NCI-H345 (cell line): ENCODE measurements around the gene MYO18B.

ENCODE experiments used
- DNase-seq: peaks from one replicate; lab custom pipeline; 2025; lab: John Stamatoyannopoulos, UW

Gene MYO18B

GRCh38 chr22:25712661-25713400, 29.2 kb upstream of the MYO18B start:
- DNase-seq: no peak

- no peak for DNase-seq
Observed at GRCh38 chr22:25714070-25714469, 27.9 kb upstream of the MYO18B start.

- no peak for DNase-seq
Observed at GRCh38 chr22:25714739-25715138, 27.2 kb upstream of the MYO18B start.

- no peak for DNase-seq
Observed at GRCh38 chr22:25716637-25717036, 25.4 kb upstream of the MYO18B start.

GRCh38 chr22:25718135-25718840, 23.7 kb upstream of the MYO18B start:
- no peak for DNase-seq

- no peak for DNase-seq
Observed at GRCh38 chr22:25722223-25722622, 19.8 kb upstream of the MYO18B start.

GRCh38 chr22:25722626-25723025, 19.4 kb upstream of the MYO18B start:
- DNase-seq: no peak

GRCh38 chr22:25726241-25726640, 15.7 kb upstream of the MYO18B start:
- DNase-seq: no peak

GRCh38 chr22:25728071-25728470, 13.9 kb upstream of the MYO18B start:
- peak; percentile 2 for DNase-seq

GRCh38 chr22:25729016-25729995, 12.7 kb upstream of the MYO18B start:
- DNase-seq: no peak

GRCh38 chr22:25735650-25736049, 6.3 kb upstream of the MYO18B start:
- no peak for DNase-seq

GRCh38 chr22:25736378-25737011, 5.5 kb upstream of the MYO18B start:
- no peak for DNase-seq

GRCh38 chr22:25739659-25740344, 2.2 kb upstream of the MYO18B start:
- DNase-seq: no peak

- DNase-seq: no peak
Observed at GRCh38 chr22:25742918-25743708, 1.1 kb downstream of the MYO18B start.

GRCh38 chr22:25744694-25745093, 2.7 kb downstream of the MYO18B start:
- DNase-seq: no peak

GRCh38 chr22:25745341-25746011, 3.5 kb downstream of the MYO18B start:
- no peak for DNase-seq

- no peak for DNase-seq
Observed at GRCh38 chr22:25746012-25746373, 4.0 kb downstream of the MYO18B start.

- DNase-seq: no peak
Observed at GRCh38 chr22:25747245-25747944, 5.4 kb downstream of the MYO18B start.

GRCh38 chr22:25748140-25748539, 6.2 kb downstream of the MYO18B start:
- no peak for DNase-seq
